Hepatocyte (in vitro differentiated cells): ENCODE data around the gene GALNT14. TPM values are rescaled to one million over a fixed set of nuclear protein-coding genes. Genes with fewer than 3 reads are reported as not detected.

Experiments used
- DNase-seq: peaks from one replicate; pipeline ENCODE4 v3.0.0-alpha.2; 2016; ENCODE audit warnings: low spot score
- H2AFZ ChIP-seq: fragments of 200-600 bp; sonication (generic); 2 replicates; pipeline ENCODE4 v1.6.0; 2016; ENCODE audit warnings: antibody characterized with exemption, mild to moderate bottlenecking
- H3K27ac ChIP-seq: fragments of 200-600 bp; sonication (generic); 2 replicates; pipeline ENCODE4 v1.5.1; 2016; ENCODE audit warnings: mild to moderate bottlenecking
- H3K27me3 ChIP-seq: fragments of 200-600 bp; sonication (generic); 2 replicates; pipeline ENCODE4 v1.6.1; 2016
- H3K36me3 ChIP-seq: fragments of 200-600 bp; sonication (generic); replicated peaks from 2 replicates; pipeline ENCODE4 v1.5.1; 2016; ENCODE audit warnings: low read depth; ENCODE audit not compliant: insufficient read depth
- H3K4me1 ChIP-seq: fragments of 200-600 bp; sonication (generic); 2 replicates; pipeline ENCODE4 v1.5.1; 2016; ENCODE audit warnings: mild to moderate bottlenecking, moderate library complexity; ENCODE audit not compliant: insufficient read depth
- H3K4me2 ChIP-seq: fragments of 200-600 bp; sonication (generic); 2 replicates; pipeline ENCODE4 v1.6.0; 2016
- H3K4me3 ChIP-seq: fragments of 200-600 bp; sonication (generic); 2 replicates; pipeline ENCODE4 v1.5.1; 2016; ENCODE audit warnings: mild to moderate bottlenecking
- H3K79me2 ChIP-seq: fragments of 200-600 bp; sonication (generic); 2 replicates; pipeline ENCODE4 v1.6.0; 2017; ENCODE audit warnings: mild to moderate bottlenecking
- H3K9me2 ChIP-seq: fragments of 200-600 bp; sonication (generic); replicated peaks from 2 replicates; pipeline ENCODE4 v1.6.0; 2017; ENCODE audit warnings: mild to moderate bottlenecking; ENCODE audit not compliant: insufficient read depth
- H3K9me3 ChIP-seq: fragments of 200-600 bp; sonication (generic); 2 replicates; pipeline ENCODE4 v1.5.1; 2016; ENCODE audit warnings: low read depth, mild to moderate bottlenecking
- H4K20me1 ChIP-seq: fragments of 200-600 bp; sonication (generic); 2 replicates; pipeline ENCODE4 v1.6.0; 2016; ENCODE audit warnings: mild to moderate bottlenecking; ENCODE audit not compliant: insufficient read depth, poor library complexity, severe bottlenecking
- EZH2 ChIP-seq: fragments of 200-600 bp; sonication (generic); IDR thresholded peaks from 2 replicates; pipeline ENCODE4 v1.6.1; 2016; ENCODE audit warnings: antibody characterized with exemption, mild to moderate bottlenecking, borderline replicate concordance
- EZH2phosphoT487 ChIP-seq: fragments of 200-600 bp; sonication (generic); IDR thresholded peaks from one replicate; pipeline ENCODE4 v1.6.1; 2018; ENCODE audit warnings: antibody characterized with exemption, mild to moderate bottlenecking, low read depth, moderate library complexity; ENCODE audit not compliant: unreplicated experiment, severe bottlenecking
- whole genome bisulfite sequencing: methylation state at CpG from one replicate; pipeline ENCODE4 v1.1.6; 2016; ENCODE audit warnings: low lambda C conversion rate; ENCODE audit errors: missing lambda C conversion rate; 5-methylcytosine and 5-hydroxymethylcytosine counted together
- polyA plus RNA-seq: library from polyadenylated mRNA; unstranded; fragments of >200 nt; fragmentation: Nextera tagmentation; extraction: Ambion mirVana; gene quantifications from 2 replicates; pipeline ENCODE4 v1.2.1, GENCODE V29; 2016
- total RNA-seq: library from RNA; depleted of rRNA; stranded (reverse); fragments of >200 nt; gene quantifications from 2 replicates; pipeline ENCODE4 v1.2.3, GENCODE V29; 2014
- TF ChIP-seq, protein P1 (sequence below): fragments of 200-600 bp; sonication (generic); IDR thresholded peaks from 2 replicates; pipeline ENCODE4 v1.5.1; 2016; ENCODE audit warnings: antibody characterized with exemption, mild to moderate bottlenecking; ENCODE audit not compliant: poor library complexity

Gene GALNT14
- total and polyA plus RNA-seq, 2 experiments from 2014 or later, result 2.2 to 2.9 TPM

DNA sequence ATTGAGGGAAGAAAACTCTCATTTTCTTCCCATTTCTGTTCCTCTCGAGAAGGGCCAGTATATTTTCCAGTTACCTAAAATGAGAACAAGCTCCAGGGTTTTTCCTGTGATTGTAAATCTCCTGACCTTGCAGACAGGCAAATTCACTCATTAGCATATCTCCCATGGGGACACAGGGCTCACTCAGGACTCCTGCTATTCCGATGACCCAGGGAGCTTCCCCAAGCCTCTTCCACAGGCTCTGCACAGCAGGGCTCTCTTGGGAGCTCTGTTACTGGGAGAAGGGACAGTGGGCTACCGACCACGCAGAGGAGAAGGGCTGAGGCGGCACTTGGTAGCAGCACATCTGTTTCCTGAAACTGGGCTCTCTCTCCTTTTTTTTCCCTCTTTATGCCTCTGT, 195.8 kb downstream of the GALNT14 start:
- Histone ChIP-seq H4K20me1 (no peaks in the 10 kb centered on the region), H3K9me2 (no peaks in the 10 kb centered on the region), H3K9me3 (no peaks in the 10 kb centered on the region), H2AFZ (no peak overlapping the region), H3K4me3 (no peak overlapping the region), H3K27ac (no peak overlapping the region), H3K4me2 (no peak overlapping the region), H3K36me3 (no peaks in the 10 kb centered on the region), H3K27me3 (peaks cover 28% of the 10 kb centered on the region), H3K4me1 (no peaks in the 10 kb centered on the region), H3K79me2 (no peaks in the 10 kb centered on the region)
- TF ChIP-seq EZH2, result no peak
- WGBS, result 62% methylated on average over 5 of the region's 5 CpGs
- DNase-seq, result no peak

DNA sequence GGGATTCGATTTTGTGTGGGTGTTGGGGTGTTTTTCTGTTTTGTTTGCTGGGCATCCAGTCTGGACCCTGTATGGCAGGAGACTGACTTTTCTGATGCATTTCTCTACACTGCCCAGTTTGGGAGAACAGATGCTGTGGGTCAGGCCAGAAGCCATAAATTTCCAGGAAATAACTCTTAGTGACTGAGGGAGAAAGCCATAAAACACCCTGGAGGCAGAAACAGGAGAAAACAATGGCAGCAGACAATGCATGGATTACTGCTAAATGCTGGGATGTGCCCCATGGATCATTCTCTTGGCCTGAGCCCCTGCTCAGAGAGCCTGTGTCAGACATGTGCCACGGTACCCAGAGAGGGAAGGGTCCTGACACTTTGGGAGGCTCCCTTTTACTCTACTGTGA, 197.4 kb downstream of the GALNT14 start:
- TF ChIP-seq EZH2 (no peak), EZH2phosphoT487 (no peak)
- TF ChIP-seq, protein P1, sequence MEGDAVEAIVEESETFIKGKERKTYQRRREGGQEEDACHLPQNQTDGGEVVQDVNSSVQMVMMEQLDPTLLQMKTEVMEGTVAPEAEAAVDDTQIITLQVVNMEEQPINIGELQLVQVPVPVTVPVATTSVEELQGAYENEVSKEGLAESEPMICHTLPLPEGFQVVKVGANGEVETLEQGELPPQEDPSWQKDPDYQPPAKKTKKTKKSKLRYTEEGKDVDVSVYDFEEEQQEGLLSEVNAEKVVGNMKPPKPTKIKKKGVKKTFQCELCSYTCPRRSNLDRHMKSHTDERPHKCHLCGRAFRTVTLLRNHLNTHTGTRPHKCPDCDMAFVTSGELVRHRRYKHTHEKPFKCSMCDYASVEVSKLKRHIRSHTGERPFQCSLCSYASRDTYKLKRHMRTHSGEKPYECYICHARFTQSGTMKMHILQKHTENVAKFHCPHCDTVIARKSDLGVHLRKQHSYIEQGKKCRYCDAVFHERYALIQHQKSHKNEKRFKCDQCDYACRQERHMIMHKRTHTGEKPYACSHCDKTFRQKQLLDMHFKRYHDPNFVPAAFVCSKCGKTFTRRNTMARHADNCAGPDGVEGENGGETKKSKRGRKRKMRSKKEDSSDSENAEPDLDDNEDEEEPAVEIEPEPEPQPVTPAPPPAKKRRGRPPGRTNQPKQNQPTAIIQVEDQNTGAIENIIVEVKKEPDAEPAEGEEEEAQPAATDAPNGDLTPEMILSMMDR, result no peak
- Histone ChIP-seq H3K9me3 (no peaks in the 10 kb centered on the region), H2AFZ (no peak overlapping the region), H3K79me2 (no peaks in the 10 kb centered on the region), H3K9me2 (no peaks in the 10 kb centered on the region), H3K27ac (no peak overlapping the region), H3K4me1 (no peaks in the 10 kb centered on the region), H3K36me3 (no peaks in the 10 kb centered on the region), H3K4me2 (no peak overlapping the region), H3K27me3 (peaks cover 28% of the 10 kb centered on the region), H3K4me3 (no peak overlapping the region), H4K20me1 (no peaks in the 10 kb centered on the region)
- 72% methylated on average over 2 of the region's 2 CpGs for WGBS
- no peak for DNase-seq

DNA sequence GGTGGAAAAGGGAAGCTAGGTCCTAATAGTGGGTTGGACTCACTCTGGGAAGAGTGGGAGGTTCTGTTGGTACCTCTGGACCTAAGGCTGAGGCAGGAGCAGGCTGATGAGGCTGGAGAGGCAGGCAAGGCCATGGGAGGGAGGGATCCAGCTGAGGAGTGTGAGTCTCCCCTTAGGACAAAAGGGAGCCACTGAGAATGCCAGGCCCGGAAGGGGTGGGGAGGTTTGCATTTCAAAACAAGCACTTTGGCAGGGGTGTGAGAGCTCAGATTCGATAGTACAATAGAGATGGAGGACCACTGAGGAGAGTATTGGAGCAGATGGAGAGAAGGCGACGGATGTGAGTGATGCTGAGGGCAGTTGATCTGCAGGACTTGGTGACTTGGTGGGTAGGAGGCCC, 198.9 kb downstream of the GALNT14 start:
- H3K4me2 ChIP-seq, result no peak overlapping the region
- H3K9me3 ChIP-seq, result no peaks in the 10 kb centered on the region
- H3K4me1 ChIP-seq, result no peaks in the 10 kb centered on the region
- H3K36me3 ChIP-seq, result no peaks in the 10 kb centered on the region
- no peak for TF ChIP-seq EZH2
- TF ChIP-seq, protein P1, result no peak
- TF ChIP-seq EZH2phosphoT487, result no peak
- H3K27me3 ChIP-seq, result peaks cover 28% of the 10 kb centered on the region
- H3K4me3 ChIP-seq, result no peak overlapping the region
- H3K27ac ChIP-seq, result no peak overlapping the region
- no peaks in the 10 kb centered on the region for H3K79me2 ChIP-seq
- no peak overlapping the region for H2AFZ ChIP-seq
- WGBS, result 91% methylated on average over 4 of the region's 4 CpGs
- no peaks in the 10 kb centered on the region for H3K9me2 ChIP-seq
- no peaks in the 10 kb centered on the region for H4K20me1 ChIP-seq
- DNase-seq, result no peak

DNA sequence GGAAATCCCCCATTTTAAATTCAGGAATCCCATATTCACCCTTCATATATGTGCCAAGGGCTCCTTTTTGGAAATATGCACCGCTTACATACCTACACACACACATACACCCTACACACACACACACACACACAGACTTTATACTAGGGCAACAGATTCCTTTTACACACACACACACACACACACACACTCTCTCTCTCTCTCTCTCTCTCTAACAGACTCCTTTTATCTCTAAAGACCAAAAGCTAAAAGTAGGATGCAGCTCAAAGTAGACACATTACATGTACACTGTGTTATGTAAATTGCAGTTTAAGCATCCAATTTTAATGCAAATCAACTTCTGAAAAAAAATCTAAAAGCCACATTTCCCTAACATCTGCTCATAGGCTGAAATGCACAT, 200.0 kb downstream of the GALNT14 start:
- Histone ChIP-seq H3K4me2 (no peak overlapping the region), H3K9me3 (no peaks in the 10 kb centered on the region)

More for the DNA sequence above, 200.0 kb downstream of the GALNT14 start:
- Histone ChIP-seq H4K20me1 (no peaks in the 10 kb centered on the region), H3K4me1 (no peaks in the 10 kb centered on the region), H3K27ac (no peak overlapping the region), H3K27me3 (peaks cover 28% of the 10 kb centered on the region), H3K36me3 (no peaks in the 10 kb centered on the region), H3K9me2 (no peaks in the 10 kb centered on the region), H3K79me2 (no peaks in the 10 kb centered on the region), H2AFZ (no peak overlapping the region), H3K4me3 (no peak overlapping the region)
- no peak for DNase-seq
- 100% methylated on average over 1 of the region's 1 CpG for WGBS
- TF ChIP-seq EZH2phosphoT487 (no peak), EZH2 (no peak)
- TF ChIP-seq, protein P1, result no peak
